ENCODE results near the gene FEM1C.

The FEM1C gene

DNA sequence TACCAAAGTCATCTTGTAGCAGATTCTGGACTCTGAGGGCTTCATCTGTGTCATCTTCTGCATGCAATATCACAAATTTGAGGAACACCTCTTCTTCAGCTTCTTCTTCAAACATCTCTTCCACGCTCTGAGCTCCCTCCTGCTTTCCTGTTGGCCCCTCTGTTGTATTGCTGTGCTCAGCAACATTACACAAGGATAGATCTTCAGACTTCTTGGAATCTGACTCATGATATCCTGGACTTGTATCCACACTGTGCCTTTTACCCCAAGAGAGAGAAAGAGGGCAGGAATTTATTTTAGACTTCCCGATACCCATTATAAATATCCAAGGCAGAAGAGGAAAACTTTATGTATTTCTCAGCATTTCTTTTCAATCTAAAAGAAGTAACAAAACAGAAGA, 36.4 kb upstream of the FEM1C start:
- TF ChIP-seq, protein P1, sequence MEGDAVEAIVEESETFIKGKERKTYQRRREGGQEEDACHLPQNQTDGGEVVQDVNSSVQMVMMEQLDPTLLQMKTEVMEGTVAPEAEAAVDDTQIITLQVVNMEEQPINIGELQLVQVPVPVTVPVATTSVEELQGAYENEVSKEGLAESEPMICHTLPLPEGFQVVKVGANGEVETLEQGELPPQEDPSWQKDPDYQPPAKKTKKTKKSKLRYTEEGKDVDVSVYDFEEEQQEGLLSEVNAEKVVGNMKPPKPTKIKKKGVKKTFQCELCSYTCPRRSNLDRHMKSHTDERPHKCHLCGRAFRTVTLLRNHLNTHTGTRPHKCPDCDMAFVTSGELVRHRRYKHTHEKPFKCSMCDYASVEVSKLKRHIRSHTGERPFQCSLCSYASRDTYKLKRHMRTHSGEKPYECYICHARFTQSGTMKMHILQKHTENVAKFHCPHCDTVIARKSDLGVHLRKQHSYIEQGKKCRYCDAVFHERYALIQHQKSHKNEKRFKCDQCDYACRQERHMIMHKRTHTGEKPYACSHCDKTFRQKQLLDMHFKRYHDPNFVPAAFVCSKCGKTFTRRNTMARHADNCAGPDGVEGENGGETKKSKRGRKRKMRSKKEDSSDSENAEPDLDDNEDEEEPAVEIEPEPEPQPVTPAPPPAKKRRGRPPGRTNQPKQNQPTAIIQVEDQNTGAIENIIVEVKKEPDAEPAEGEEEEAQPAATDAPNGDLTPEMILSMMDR (conservative IDR thresholded peaks at IDR 0.05) = no peak
- no peak for TF ChIP-seq ZFX (IDR thresholded peaks at IDR 0.05)
- no peak overlapping the region for H3K27ac ChIP-seq

DNA sequence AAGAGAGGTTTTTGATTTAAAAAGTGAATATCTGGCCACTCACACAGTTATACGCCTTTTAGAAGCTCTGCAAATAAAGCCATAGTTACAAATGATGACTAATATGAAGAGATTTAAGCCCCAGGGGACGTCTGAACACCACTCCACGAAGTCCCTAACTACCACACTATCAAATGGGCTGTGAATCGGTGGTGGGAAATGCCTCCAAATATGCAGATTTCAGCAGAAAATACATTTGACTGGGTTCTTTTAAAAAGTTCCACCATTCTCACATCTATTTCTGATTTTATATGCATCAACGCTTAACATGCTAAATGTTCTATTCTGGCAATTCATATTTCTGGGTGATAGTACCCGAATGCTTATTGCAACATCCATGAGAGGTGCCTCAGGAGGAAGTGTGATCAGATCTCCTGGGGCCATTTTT, 35.2 kb upstream of the FEM1C start:
- TF ChIP-seq, protein P1 (conservative IDR thresholded peaks at IDR 0.05) = no peak
- TF ChIP-seq ZFX (IDR thresholded peaks at IDR 0.05) = no peak
- no peak overlapping the region for H3K27ac ChIP-seq

DNA sequence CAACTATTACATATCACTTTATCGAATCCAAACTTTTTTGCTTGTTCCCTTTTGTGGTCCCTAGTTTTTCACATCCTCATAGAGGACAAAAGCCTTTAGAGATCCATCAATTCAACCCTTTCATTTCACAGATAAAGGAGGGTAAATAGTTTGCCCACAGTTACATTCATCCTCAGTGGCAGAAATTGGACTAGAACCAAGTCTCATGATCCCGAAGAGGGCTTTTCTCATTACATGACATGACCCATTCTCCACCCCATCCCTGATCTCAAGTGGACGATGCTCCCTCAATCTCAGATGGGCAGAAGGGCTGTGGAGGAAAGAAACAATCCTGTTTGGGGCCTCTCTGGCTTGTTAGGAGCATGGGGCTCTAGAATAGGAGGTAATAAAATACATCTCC, 34.6 kb upstream of the FEM1C start:
- H3K27ac ChIP-seq = no peak overlapping the region
- TF ChIP-seq ZFX (IDR thresholded peaks at IDR 0.05) = no peak

DNA sequence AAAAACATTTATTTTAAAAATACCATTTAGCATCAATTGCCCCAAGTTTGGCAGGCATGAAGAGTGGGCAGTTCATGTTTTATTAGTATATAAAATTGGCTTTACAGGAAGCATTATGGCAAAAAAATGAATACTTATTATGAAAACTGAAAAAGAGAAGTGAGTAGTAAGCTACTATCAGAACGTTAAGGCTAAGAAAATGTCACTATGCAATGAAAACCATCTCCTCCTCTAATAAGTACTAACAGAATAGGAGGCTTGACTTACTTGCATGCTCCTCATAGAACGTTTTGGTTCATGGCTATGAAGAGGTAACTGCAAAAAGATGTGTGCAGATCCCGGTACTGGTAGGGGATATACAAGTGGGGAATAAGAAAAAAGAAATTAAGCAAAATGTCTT, 34.1 kb upstream of the FEM1C start:
- H3K27ac ChIP-seq = no peak overlapping the region
- TF ChIP-seq, protein P1 (conservative IDR thresholded peaks at IDR 0.05) = no peak
- TF ChIP-seq ZFX (IDR thresholded peaks at IDR 0.05) = no peak

DNA sequence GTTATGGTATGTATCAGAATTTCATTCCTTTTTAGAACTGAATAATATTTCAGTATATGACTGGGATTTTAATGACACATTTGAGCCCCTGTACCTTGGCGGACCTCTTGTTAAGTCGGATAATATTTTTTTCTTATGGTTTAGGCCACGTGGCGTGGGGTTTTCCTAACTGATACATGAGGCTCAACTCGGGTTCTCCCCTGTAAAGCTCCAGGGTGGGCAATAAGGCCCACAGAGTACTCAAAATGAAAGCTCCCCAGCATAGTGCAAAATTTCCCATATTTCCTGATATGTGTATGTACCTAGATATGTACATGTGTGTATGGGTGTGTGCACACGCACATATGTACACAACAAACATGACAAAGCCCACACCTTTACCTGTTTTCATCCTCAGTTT, 33.2 kb upstream of the FEM1C start:
- no peak for TF ChIP-seq ZFX (IDR thresholded peaks at IDR 0.05)
- TF ChIP-seq, protein P1 (conservative IDR thresholded peaks at IDR 0.05) = no peak
- H3K27ac ChIP-seq = no peak overlapping the region

DNA sequence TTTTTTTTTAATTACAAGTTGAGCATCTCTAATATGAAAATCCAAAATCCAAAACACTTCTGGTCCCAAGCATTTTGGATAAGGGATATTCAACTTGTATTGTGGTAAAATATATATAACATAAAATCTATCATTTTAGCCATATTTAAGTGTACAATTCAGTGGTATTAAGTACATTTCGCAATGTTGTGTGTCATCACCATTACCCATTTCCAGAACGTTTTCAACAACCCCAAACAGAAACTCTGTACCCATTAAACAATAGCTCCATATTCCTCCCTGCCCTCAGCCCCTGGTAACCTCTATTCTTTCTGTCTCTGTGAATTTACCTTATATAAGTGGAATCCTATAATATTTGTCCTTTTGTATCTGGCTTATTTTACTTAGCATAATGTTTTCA, 32.8 kb upstream of the FEM1C start:
- TF ChIP-seq, protein P1 (conservative IDR thresholded peaks at IDR 0.05) = no peak
- TF ChIP-seq ZFX (IDR thresholded peaks at IDR 0.05) = no peak
- H3K27ac ChIP-seq = no peak overlapping the region

DNA sequence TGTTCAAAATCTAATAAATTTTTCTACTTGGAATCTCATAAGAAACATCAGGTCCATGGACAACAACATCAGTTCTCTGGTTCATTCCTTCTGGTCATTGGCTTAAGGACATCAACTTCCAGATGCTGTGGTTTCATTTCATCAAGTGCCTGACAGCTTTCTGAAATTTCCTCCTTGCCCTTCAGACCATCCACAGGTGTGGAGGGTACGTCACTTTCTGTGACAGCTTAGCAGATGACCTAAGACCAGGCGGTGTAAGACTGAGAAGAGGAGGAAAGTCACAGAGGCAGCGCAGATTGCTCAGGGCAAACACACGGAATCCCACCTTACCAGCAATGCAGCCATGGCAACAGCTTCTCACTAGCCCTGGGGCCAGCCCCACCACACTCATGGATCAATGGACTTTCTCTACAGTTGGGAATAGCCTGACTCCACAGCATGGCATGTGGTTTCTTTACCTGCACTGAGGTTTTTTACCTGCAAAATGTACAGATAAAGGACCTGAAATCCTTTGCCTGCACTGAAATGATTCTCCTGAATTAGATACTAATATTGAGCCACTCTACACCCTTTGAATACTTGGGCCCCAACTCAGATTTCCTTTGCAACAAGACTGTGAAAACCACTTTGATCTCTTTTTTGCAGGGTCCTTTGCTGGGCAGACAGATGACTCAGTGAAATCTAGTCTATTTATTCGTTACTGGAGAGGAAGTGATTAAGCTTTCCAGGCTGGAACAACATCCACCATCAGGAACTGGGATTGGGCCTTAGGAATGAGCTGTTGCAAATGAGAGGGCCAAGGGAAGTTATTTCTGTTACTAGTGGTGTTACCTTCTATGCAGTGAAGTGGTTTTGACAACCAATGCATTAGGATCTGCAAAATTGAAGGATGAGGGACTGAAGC, 30.8 kb upstream of the FEM1C start:
- TF ChIP-seq ZFX (IDR thresholded peaks at IDR 0.05) = no peak
- TF ChIP-seq, protein P1 (conservative IDR thresholded peaks at IDR 0.05) = no peak
- no peak overlapping the region for H3K27ac ChIP-seq

DNA sequence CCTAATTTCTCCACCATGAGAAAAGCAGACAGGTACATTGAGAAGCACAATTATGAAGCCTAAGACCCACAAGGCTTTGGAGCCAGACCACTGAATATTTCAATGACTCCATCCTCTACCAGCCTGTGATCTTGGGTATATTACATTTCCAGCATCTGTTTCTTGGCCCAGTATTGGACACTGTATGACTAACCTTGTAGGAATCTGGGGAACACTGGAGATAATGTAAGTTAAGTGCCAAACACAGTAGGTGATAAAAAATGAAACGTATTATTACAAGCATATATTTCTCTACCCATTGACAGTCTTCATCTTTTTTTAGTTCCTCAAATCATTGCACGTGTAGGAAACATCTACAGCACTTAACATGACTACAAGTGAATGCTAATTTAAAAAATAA, 28.6 kb upstream of the FEM1C start:
- TF ChIP-seq, protein P1 (conservative IDR thresholded peaks at IDR 0.05) = no peak
- no peak for TF ChIP-seq ZFX (IDR thresholded peaks at IDR 0.05)
- no peak overlapping the region for H3K27ac ChIP-seq

Measured in C4-2B (cell line).